HEK293T (cell line): ENCODE measurements around the gene WDR74.
"Not testable (repeated sequence)": the region's sequence is repeated elsewhere in the genome, so short reads cannot be mapped to it uniquely, and the experiment has no call there.

Experiments
- CTCF ChIA-PET: fragments of 350-600 bp; formaldehyde crosslinking; extraction: SDS; loops from one replicate; lab custom pipeline; 2021; ENCODE audit warnings: antibody characterized with exemption, inconsistent platforms; lab: Yijun Ruan, JAX
- POLR2A ChIA-PET: fragments of 350-600 bp; formaldehyde crosslinking; extraction: SDS; loops from one replicate; lab custom pipeline; 2020; ENCODE audit warnings: antibody characterized with exemption, inconsistent platforms; lab: Yijun Ruan, JAX
- DNase-seq: peaks from one replicate; pipeline ENCODE4 v3.0.0; 2012; ENCODE audit warnings: mixed read lengths; ENCODE audit errors: extremely low spot score
- ARNT ChIP-seq: fragments of 450-650 bp; IDR thresholded peaks from 2 replicates; pipeline ENCODE4 v1.6.1; 2017; ENCODE audit warnings: mild to moderate bottlenecking
- BHLHE40 ChIP-seq: fragments of 450-650 bp; IDR thresholded peaks from 2 replicates; pipeline ENCODE4 v1.6.1; 2016; ENCODE audit warnings: mild to moderate bottlenecking, moderate library complexity, borderline replicate concordance
- CTBP1 ChIP-seq: fragments of 450-650 bp; IDR thresholded peaks from 2 replicates; pipeline ENCODE4 v1.6.1; 2016; ENCODE audit warnings: borderline replicate concordance
- ELF4 ChIP-seq: fragments of 450-650 bp; IDR thresholded peaks from 2 replicates; pipeline ENCODE4 v1.6.1; 2017; ENCODE audit warnings: antibody characterized with exemption
- FOXA1 ChIP-seq: fragments of 450-650 bp; IDR thresholded peaks from 2 replicates; pipeline ENCODE4 v1.6.1; 2016; ENCODE audit warnings: mild to moderate bottlenecking
- FOXK2 ChIP-seq: fragments of 450-650 bp; IDR thresholded peaks from 2 replicates; pipeline ENCODE4 v1.6.1; 2016; ENCODE audit warnings: mild to moderate bottlenecking
- FOXM1 ChIP-seq: fragments of 450-650 bp; IDR thresholded peaks from 2 replicates; pipeline ENCODE4 v1.6.1; 2017; ENCODE audit warnings: mild to moderate bottlenecking, borderline replicate concordance
- HDGF ChIP-seq: fragments of 450-650 bp; IDR thresholded peaks from 2 replicates; pipeline ENCODE4 v1.6.1; 2017; ENCODE audit warnings: antibody characterized with exemption, borderline replicate concordance
- L3MBTL2 ChIP-seq: fragments of 450-650 bp; conservative IDR thresholded peaks from 2 replicates; pipeline ENCODE4 v1.6.1; 2016; ENCODE audit warnings: mild to moderate bottlenecking
- LEF1 ChIP-seq: fragments of 450-650 bp; IDR thresholded peaks from 2 replicates; pipeline ENCODE4 v1.6.1; 2017; ENCODE audit warnings: mild to moderate bottlenecking, borderline replicate concordance
- NFRKB ChIP-seq: fragments of 450-650 bp; IDR thresholded peaks from 2 replicates; pipeline ENCODE4 v1.6.1; 2016; ENCODE audit warnings: mild to moderate bottlenecking, moderate library complexity
- PKNOX1 ChIP-seq: fragments of 450-650 bp; IDR thresholded peaks from 2 replicates; pipeline ENCODE4 v1.6.1; 2016
- SP1 ChIP-seq: fragments of 450-650 bp; IDR thresholded peaks from 2 replicates; pipeline ENCODE4 v1.6.1; 2017
- SUZ12 ChIP-seq: fragments of 450-650 bp; IDR thresholded peaks from 2 replicates; pipeline ENCODE4 v1.6.1; 2016; ENCODE audit warnings: mild to moderate bottlenecking
- TARDBP ChIP-seq: fragments of 450-650 bp; IDR thresholded peaks from 2 replicates; pipeline ENCODE4 v1.6.1; 2016
- ZNF384 ChIP-seq: fragments of 450-650 bp; IDR thresholded peaks from 2 replicates; pipeline ENCODE4 v1.6.1; 2016

WDR74 gene

DNA sequence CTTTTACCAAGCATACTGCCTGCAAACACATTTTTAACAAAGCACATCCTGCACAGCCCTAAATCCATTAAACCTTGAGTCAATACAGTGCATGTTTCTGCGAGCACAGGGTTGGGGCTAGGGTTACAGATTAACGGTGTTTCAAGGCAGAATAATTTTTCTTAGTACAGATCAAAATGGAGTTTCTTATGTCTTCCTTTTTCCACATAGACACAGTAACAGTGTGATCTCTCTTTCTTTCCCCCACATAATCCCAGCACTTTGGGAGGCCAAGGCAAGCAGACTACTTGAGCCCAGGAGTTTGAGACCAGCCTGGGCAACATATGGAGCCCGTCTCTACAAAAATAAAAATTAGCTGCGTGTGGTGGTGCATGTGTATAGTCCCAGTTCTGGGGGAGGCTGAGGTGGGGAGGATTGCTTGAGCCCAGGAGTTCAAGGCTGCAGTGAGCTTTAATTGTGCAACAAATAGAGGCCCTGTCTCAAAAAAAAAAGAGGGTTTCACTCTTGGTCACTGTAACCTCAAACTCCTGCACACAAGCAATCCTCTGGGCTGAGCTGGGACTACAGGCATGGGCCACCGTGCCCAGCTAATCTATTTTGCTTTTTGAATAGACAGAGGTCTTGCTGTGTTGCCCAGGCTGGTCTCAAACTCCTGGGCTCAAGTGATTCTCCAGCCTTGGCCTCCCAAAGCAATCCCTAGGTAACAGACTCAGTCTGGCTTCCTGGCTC, 21.6 kb upstream of the WDR74 start:
- CTCF ChIA-PET, result interaction anchor here (0.6 to 2.0 kb wide), 4 partner anchors 14 to 145 kb away, joined by 3 to 22 read pairs (median 4); partner anchors contain the start of gene SLC3A2
- TF ChIP-seq FOXK2, result no peak
- TF ChIP-seq ELF4, result no peak
- TF ChIP-seq L3MBTL2, result no peak
- TF ChIP-seq ZNF384, result no peak
- TF ChIP-seq TARDBP, result no peak
- no peak for TF ChIP-seq HDGF
- no peak for TF ChIP-seq SUZ12
- no peak for TF ChIP-seq SP1
- no peak for TF ChIP-seq ARNT
- no peak for TF ChIP-seq LEF1
- TF ChIP-seq PKNOX1, result no peak
- TF ChIP-seq FOXA1, result no peak
- TF ChIP-seq CTBP1, result no peak
- no peak for TF ChIP-seq BHLHE40
- no peak for TF ChIP-seq NFRKB
- TF ChIP-seq FOXM1, result no peak

GRCh38 chr11:62859281-62859703, 19.9 kb upstream of the WDR74 start:
- POLR2A ChIA-PET, result interaction anchor here (1.4 kb wide), 1 partner anchor 188 kb away, joined by 4 read pairs; the partner anchor contains the start of genes LBHD1 and UQCC3
- DNase-seq, CTCF ChIA-PET: not testable (repeated sequence)

More for the DNA sequence above, 21.6 kb upstream of the WDR74 start:
- no peak for DNase-seq
- POLR2A ChIA-PET, result interaction anchor here (0.7 to 8.0 kb wide), 9 partner anchors 10 to 208 kb away, joined by 3 to 124 read pairs (median 4); partner anchors contain the start of genes INTS5, SLC3A2, TAF6L and TMEM179B

- ChIA-PET POLR2A (interaction anchor here (0.8 to 9.9 kb wide), 10 partner anchors 17 to 267 kb away, joined by 3 to 331 read pairs (median 44); partner anchors contain the start of genes HNRNPUL2, SLC3A2, STX5 and TEX54), CTCF (no interaction called here)
- TF ChIP-seq FOXA1 (no peak), FOXK2 (no peak)
- no peak for DNase-seq
These were observed 18.8 kb upstream of the WDR74 start for GRCh38 chr11:62858201-62858600.

DNA sequence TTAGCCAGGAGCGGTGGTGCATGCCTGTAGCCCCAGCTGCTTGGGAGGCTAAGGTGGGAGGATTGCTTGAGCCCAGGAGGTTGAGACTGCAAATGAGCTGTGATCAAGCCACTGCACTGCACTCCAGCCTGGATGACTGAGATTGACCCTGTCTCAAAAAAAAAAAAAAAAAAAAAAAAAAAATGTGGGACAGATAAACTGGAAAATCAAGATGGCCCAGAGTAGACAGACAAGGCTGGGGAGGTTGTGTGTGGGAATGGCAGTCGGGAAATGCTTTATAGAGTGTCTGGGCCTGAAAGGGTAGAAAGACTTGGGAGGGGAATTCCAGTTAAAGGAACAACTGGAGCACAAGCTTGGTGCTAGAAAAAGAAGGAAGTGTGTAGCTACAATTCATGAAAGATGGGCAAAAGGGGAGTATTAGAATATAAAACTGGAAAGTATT, 18.2 kb upstream of the WDR74 start:
- ChIA-PET POLR2A (interaction anchor here (0.6 to 9.9 kb wide), 16 partner anchors 8 to 266 kb away, joined by 3 to 331 read pairs (median 24); partner anchors contain the start of genes HNRNPUL2, NXF1, SLC3A2 and STX5), CTCF (no interaction called here)
- no peak for DNase-seq
- TF ChIP-seq ZNF384 (peak; percentile 71), L3MBTL2 (no peak)

DNA sequence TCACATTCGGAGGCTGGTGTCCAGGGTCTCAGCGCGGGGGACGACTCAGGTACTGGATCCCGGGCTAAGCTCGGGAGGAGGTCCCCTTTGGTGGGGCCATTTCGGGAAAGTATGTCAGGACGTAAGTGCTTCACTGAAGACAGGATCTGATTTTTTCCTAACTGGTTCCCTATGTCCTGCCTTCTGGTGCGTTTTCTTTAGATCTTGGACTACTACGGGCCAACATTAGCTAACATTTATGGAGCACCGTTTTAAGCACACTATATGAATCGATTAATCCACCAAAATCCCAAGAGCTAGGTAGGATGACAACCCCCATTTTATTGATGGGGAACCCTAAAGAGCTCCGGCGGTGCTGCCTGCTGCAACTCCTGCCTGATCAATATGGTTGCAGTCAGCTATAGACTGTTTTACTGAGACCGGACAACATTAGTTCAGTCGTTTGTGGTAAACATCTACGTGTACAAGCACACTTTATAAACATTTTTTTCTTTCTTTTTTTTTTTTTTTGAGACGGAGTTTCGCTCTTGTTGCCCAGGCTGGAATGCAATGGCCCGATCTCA, 17.0 kb upstream of the WDR74 start:
- CTCF ChIA-PET, result interaction anchor here (0.6 kb wide), 1 partner anchor 18 kb away, joined by 3 read pairs; no protein-coding TSS in a partner anchor
- TF ChIP-seq CTBP1, result no peak
- TF ChIP-seq BHLHE40, result no peak
- no peak for TF ChIP-seq FOXK2
- no peak for TF ChIP-seq NFRKB
- no peak for TF ChIP-seq LEF1
- TF ChIP-seq TARDBP, result no peak
- TF ChIP-seq FOXM1, result no peak
- no peak for TF ChIP-seq ZNF384
- no peak for TF ChIP-seq ELF4
- TF ChIP-seq PKNOX1, result no peak
- TF ChIP-seq HDGF, result no peak
- no peak for TF ChIP-seq SUZ12
- no peak; the same call in 1 of the 2 replicates for TF ChIP-seq L3MBTL2
- TF ChIP-seq SP1, result no peak
- TF ChIP-seq ARNT, result no peak
- DNase-seq, result no peak
- POLR2A ChIA-PET, result interaction anchor here (0.6 to 9.9 kb wide), 40 partner anchors 9 to 264 kb away, joined by 3 to 331 read pairs (median 7); partner anchors contain the start of genes BSCL2, C11orf98, CSKMT and GNG3

- ChIA-PET POLR2A (interaction anchor here (0.6 to 9.9 kb wide), 39 partner anchors 10 to 264 kb away, joined by 3 to 331 read pairs (median 7); partner anchors contain the start of genes BSCL2, C11orf98, CSKMT and GNG3), CTCF (interaction anchor here (0.6 kb wide), 1 partner anchor 18 kb away, joined by 3 read pairs; no protein-coding TSS in a partner anchor)
- TF ChIP-seq NFRKB, result peak; percentile 78
- no peak; the same call in 1 of the 2 replicates for TF ChIP-seq ARNT
- TF ChIP-seq CTBP1, result peak; percentile 6; the same call in 1 of the 2 replicates
- peak; percentile 57; the same call in 1 of the 2 replicates for TF ChIP-seq TARDBP
- no peak for TF ChIP-seq FOXK2
- no peak for TF ChIP-seq SP1
- TF ChIP-seq BHLHE40, result no peak
- TF ChIP-seq PKNOX1, result no peak
- no peak; the same call in 1 of the 2 replicates for TF ChIP-seq LEF1
- peak; percentile 99 for TF ChIP-seq ELF4
- no peak for TF ChIP-seq FOXA1
- TF ChIP-seq ZNF384, result no peak
- no peak for TF ChIP-seq HDGF
- no peak for TF ChIP-seq FOXM1
- peak; percentile 93 for TF ChIP-seq L3MBTL2
- no peak for TF ChIP-seq SUZ12
- DNase-seq, result peak; percentile 98
These were observed 16.4 kb upstream of the WDR74 start for GRCh38 chr11:62855571-62856332.
